ENCODE data around the gene UMODL1.

UMODL1 gene

GRCh38 chr21:42040411-42041180, 30.5 kb upstream of the UMODL1 start:
- no peak for DNase-seq (ENCODE audit: low spot score)

- DNase-seq (ENCODE audit: low spot score) = no peak
These were observed 29.9 kb upstream of the UMODL1 start for GRCh38 chr21:42041246-42041645.

- DNase-seq (ENCODE audit: low spot score) = no peak
These were observed 29.4 kb upstream of the UMODL1 start for GRCh38 chr21:42041711-42042110.

GRCh38 chr21:42042651-42043050, 28.5 kb upstream of the UMODL1 start:
- no peak for DNase-seq (ENCODE audit: low spot score)

- DNase-seq (ENCODE audit: low spot score) = no peak
These were observed 27.8 kb upstream of the UMODL1 start for GRCh38 chr21:42043201-42043895.

- DNase-seq (ENCODE audit: low spot score) = no peak
These were observed 27.2 kb upstream of the UMODL1 start for GRCh38 chr21:42043961-42044360.

- no peak for DNase-seq (ENCODE audit: low spot score)
These were observed 26.1 kb upstream of the UMODL1 start for GRCh38 chr21:42044871-42045495.

- DNase-seq (ENCODE audit: low spot score) = no peak
These were observed 23.1 kb upstream of the UMODL1 start for GRCh38 chr21:42047821-42048613.

GRCh38 chr21:42048870-42049577, 22.1 kb upstream of the UMODL1 start:
- DNase-seq (ENCODE audit: low spot score) = no peak

GRCh38 chr21:42049578-42050430, 21.3 kb upstream of the UMODL1 start:
- DNase-seq (ENCODE audit: low spot score) = no peak

- DNase-seq (ENCODE audit: low spot score) = no peak
These were observed 19.3 kb upstream of the UMODL1 start for GRCh38 chr21:42051788-42052187.

GRCh38 chr21:42055425-42055824, 15.7 kb upstream of the UMODL1 start:
- DNase-seq (ENCODE audit: low spot score) = no peak

GRCh38 chr21:42056468-42056867, 14.6 kb upstream of the UMODL1 start:
- DNase-seq (ENCODE audit: low spot score) = no peak

GRCh38 chr21:42056996-42057689, 14.0 kb upstream of the UMODL1 start:
- DNase-seq (ENCODE audit: low spot score) = no peak

GRCh38 chr21:42057851-42058437, 13.2 kb upstream of the UMODL1 start:
- DNase-seq (ENCODE audit: low spot score) = no peak

- DNase-seq (ENCODE audit: low spot score) = no peak
These were observed 12.4 kb upstream of the UMODL1 start for GRCh38 chr21:42058631-42059111.

GRCh38 chr21:42059141-42059540, 12.0 kb upstream of the UMODL1 start:
- DNase-seq (ENCODE audit: low spot score) = no peak

GRCh38 chr21:42059721-42060120, 11.4 kb upstream of the UMODL1 start:
- DNase-seq (ENCODE audit: low spot score) = no peak

GRCh38 chr21:42060166-42060565, 11.0 kb upstream of the UMODL1 start:
- no peak for DNase-seq (ENCODE audit: low spot score)
